Cardiac muscle cell (in vitro differentiated cells and primary cell): ENCODE results near the gene PTRHD1. TPM values are rescaled to one million over a fixed set of nuclear protein-coding genes. Genes with fewer than 3 reads are reported as not detected.
A peak's percentile ranks its signal among the peaks of the same experiment; 100 is the strongest.

Source experiments
- DNase-seq, 2 donors: peaks; one replicate each; pipeline versions ENCODE4 v3.0.0 to v3.0.0-alpha.2; 2010 to 2017; ENCODE audit warnings: low read depth in 1 of 2, low spot score in 1 of 2
- H3K27ac ChIP-seq: fragments of 200-600 bp; sonication (generic); 2 replicates; pipeline ENCODE4 v1.5.1; 2016
- H3K27me3 ChIP-seq: fragments of 200-600 bp; sonication (generic); 2 replicates; pipeline ENCODE4 v1.6.0; 2016; ENCODE audit warnings: control low read depth
- H3K36me3 ChIP-seq: fragments of 200-600 bp; sonication (generic); 2 replicates; pipeline ENCODE4 v1.5.1; 2016; ENCODE audit warnings: control low read depth
- H3K4me1 ChIP-seq: fragments of 200-600 bp; sonication (generic); 2 replicates; pipeline ENCODE4 v1.8.1; 2017; ENCODE audit warnings: low read depth, mild to moderate bottlenecking, mixed run types
- H3K4me3 ChIP-seq: fragments of 200-600 bp; sonication (generic); 2 replicates; pipeline ENCODE4 v1.5.1; 2016; ENCODE audit warnings: mild to moderate bottlenecking
- H3K9me3 ChIP-seq: fragments of 200-600 bp; sonication (generic); 2 replicates; pipeline ENCODE4 v1.5.1; 2017; ENCODE audit warnings: low read depth, mild to moderate bottlenecking, control low read depth
- polyA plus RNA-seq: library from polyadenylated mRNA; unstranded; fragments of >200 nt; fragmentation: Nextera tagmentation; extraction: Ambion mirVana; gene quantifications from 2 replicates; pipeline ENCODE4 v1.2.1, GENCODE V29; 2016
- total RNA-seq: library from RNA; depleted of rRNA; stranded (reverse); fragments of >200 nt; gene quantifications from 2 replicates; pipeline ENCODE4 v1.2.3, GENCODE V29; 2016
- TF ChIP-seq, protein P1 (sequence below): IDR thresholded peaks from 2 replicates; pipeline ENCODE4 v1.5.1; 2012; ENCODE audit warnings: low read depth, mild to moderate bottlenecking, low read length

PTRHD1 gene
- total and polyA plus RNA-seq, 2 experiments from 2014 or later: 32.1 to 54.3 TPM

DNA sequence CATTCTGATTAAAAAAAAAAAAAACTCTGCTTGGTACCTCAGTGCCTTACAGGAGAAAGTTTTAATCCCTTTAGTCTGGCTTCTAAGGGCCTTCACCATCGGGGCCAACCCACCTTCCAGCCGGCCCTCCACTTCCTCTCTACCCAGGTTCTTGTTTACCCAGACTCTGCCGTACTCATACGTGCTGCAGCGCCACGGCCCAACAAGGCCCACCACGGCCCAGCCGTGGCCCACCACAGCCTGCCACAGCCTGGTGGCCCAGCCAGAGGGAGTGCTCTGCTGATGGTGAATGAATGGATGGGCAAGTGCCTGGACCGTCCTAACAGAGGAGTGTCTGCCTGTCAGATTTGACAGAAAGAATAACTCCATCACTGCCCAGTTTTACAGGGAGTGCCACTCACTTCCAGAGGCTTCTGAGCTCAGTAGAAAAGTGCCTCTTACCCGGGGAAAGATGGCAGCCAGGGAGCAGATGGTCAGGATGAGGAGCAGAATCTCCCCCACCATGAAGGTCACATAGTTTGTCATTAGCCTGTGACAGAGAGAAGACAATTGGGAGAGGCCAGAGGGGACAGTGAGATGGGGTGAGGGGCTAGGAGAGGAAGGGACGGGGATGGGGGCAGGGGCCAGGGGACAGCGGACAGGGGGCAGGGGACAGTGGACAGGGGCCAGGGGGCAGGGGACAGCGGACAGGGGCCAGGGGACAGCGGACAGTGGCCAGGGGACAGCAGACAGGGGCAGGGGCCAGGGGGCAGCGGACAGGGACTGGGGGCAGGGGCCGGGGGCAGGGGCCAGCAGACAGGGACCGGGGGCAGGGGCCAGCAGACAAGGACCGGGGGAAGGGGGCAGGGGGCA lies 38.3 kb upstream of the PTRHD1 start:
- Histone ChIP-seq H3K4me3 (no peak overlapping the region), H3K36me3 (no peaks in the 10 kb centered on the region), H3K9me3 (no peaks in the 10 kb centered on the region), H3K27ac (no peak overlapping the region), H3K4me1 (no peaks in the 10 kb centered on the region), H3K27me3 (no peaks in the 10 kb centered on the region)
- TF ChIP-seq, protein P1, sequence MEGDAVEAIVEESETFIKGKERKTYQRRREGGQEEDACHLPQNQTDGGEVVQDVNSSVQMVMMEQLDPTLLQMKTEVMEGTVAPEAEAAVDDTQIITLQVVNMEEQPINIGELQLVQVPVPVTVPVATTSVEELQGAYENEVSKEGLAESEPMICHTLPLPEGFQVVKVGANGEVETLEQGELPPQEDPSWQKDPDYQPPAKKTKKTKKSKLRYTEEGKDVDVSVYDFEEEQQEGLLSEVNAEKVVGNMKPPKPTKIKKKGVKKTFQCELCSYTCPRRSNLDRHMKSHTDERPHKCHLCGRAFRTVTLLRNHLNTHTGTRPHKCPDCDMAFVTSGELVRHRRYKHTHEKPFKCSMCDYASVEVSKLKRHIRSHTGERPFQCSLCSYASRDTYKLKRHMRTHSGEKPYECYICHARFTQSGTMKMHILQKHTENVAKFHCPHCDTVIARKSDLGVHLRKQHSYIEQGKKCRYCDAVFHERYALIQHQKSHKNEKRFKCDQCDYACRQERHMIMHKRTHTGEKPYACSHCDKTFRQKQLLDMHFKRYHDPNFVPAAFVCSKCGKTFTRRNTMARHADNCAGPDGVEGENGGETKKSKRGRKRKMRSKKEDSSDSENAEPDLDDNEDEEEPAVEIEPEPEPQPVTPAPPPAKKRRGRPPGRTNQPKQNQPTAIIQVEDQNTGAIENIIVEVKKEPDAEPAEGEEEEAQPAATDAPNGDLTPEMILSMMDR: no peak
- DNase-seq: no peak

DNA sequence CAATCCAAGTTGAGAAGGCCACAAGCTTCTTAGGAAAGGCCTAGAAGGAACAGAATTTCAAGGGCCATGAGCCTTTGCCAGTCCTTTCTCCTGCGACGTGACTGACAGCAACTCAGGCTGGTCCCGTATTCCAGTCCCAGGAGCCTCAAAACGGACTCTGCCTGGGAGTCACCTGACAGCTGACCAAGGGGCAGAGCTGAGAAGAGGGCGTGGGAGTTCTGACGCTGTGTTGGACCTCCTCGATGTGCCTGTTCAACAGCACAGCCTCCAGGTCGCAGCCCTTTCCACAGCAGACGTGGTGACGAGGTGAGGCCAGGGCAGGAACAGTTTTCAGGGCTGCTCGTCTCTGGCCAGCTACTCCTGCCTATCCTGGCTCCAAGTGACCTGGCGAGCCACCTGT lies 37.6 kb upstream of the PTRHD1 start:
- Histone ChIP-seq H3K4me1 (no peaks in the 10 kb centered on the region), H3K9me3 (no peaks in the 10 kb centered on the region), H3K27ac (no peak overlapping the region), H3K4me3 (no peak overlapping the region), H3K27me3 (no peaks in the 10 kb centered on the region), H3K36me3 (no peaks in the 10 kb centered on the region)
- TF ChIP-seq, protein P1: no peak
- DNase-seq: no peak

DNA sequence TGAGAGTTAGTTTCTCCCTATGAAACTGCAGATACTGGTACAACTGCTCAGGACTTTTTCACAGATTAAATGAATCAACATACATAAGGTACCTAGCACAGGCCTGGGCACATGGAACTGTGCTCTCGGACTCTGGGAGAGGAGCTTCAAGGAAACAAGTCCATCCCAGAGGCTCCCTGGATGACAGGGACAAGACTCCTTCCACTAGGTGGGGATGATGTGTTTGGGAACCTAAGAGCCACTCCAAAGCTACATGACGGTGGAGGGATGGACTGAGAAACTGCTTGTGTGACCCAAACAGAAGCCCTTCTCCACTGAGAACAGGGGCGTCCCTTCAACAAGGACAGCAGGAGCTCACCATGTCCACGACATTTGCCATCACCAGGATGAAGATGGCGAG lies 37.2 kb upstream of the PTRHD1 start:
- DNase-seq: peak in 1 of 2 donors; percentile 54
- Histone ChIP-seq H3K4me3 (no peak overlapping the region), H3K4me1 (no peaks in the 10 kb centered on the region), H3K9me3 (no peaks in the 10 kb centered on the region), H3K36me3 (no peaks in the 10 kb centered on the region), H3K27ac (no peak overlapping the region), H3K27me3 (no peaks in the 10 kb centered on the region)
- TF ChIP-seq, protein P1: peak; percentile 23

DNA sequence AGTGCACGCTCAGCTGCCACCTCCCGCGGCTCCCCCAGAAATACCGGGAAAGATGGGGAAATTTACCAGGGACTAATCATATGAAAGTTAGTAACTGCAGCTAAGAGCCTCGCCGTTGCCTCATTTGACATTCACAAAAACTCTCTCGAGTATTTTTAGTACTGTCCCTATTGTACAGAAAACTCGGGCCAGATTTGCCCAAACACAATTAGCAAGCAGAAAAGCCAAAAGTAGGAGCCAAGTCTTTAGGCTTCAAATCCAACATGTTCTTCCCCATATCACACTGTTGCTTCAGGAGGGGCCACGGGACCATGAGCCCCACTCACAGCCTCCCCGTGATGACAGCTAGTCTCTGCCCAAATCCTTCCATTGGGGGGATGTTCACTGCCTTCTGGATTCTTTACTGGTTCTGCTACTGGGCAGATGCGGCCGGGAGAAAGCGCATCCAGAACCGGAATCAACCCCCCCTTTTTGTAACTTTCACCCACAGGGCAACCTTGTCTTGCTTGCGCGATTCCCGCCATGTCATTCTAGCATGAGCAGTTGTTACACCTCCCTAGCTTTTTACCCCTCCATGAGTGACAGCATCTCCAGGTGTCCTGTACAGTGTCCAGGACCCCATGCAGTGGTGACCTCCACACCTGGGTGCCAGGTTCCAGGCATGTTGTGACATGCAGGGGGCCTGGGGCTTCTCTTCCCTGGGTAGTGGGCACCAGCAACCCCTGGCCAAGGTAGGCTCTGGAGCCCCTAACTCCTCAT lies 35.2 kb upstream of the PTRHD1 start:
- TF ChIP-seq, protein P1: no peak
- Histone ChIP-seq H3K27me3 (no peaks in the 10 kb centered on the region), H3K9me3 (no peaks in the 10 kb centered on the region), H3K27ac (no peak overlapping the region), H3K4me1 (no peaks in the 10 kb centered on the region), H3K4me3 (no peak overlapping the region), H3K36me3 (no peaks in the 10 kb centered on the region)
- DNase-seq: no peak

DNA sequence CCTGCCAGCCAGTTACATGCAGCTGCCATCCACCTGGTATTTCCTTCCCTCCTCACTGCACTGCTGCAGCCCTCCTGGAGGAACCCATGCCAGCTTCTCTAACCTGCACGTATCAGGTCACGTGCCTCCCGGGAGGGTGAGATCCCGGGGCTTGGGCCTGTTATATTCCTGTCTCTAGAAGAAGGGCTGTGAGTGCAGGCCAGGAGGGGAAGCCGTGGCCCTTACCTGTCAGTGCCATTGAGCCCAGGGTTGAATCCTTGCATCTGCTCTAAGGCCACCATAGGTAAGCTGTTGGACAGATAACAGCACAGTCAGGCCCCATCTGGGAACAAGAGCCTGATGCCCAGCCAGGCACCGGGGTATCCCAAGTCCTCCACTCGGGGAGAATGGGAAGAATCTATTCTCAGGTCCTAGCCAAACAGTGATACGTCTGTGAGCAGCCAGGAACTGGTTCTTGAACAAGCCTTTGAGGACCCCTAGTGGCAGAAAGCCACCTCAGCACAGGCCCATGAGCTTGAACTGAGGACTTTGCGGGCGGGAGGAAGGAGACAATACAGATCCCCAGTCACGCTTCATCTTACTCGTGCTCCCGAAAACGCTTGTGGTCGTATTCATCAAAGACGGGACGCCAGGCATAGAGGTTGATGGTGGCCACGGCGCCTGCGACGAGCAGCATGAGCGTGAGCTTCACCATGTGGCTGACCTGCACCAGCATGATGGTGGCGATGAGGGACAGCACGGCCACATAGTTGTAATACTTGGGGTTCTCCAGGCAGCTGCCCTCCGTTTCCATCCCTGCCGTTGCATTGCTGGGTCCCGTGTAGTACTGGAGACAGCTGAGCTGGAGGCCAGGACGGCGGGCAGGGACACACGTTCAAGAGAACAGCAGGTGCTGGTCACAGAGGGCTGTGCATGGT lies 34.4 kb upstream of the PTRHD1 start:
- Histone ChIP-seq H3K9me3 (no peaks in the 10 kb centered on the region), H3K36me3 (no peaks in the 10 kb centered on the region), H3K27me3 (no peaks in the 10 kb centered on the region), H3K4me1 (no peaks in the 10 kb centered on the region), H3K27ac (no peak overlapping the region), H3K4me3 (no peak overlapping the region)
- TF ChIP-seq, protein P1: peak; percentile 97
- peak; percentile 90 to 92 for DNase-seq
